ENCODE data around the gene ALX3. TPM values are rescaled to one million over a fixed set of nuclear protein-coding genes. Genes with fewer than 3 reads are reported as not detected.

ALX3 gene
- total RNA-seq, 1 experiment from 2014 or later = 0.15 TPM

GRCh38 chr1:110058591-110058990 is 11.9 kb downstream of the ALX3 start:
- ChIA-PET CTCF (interaction anchor here (0.7 to 4.4 kb wide), 5 partner anchors 12 to 49 kb away, joined by 3 to 42 read pairs (median 19); partner anchors contain the start of genes ALX3 and STRIP1), POLR2A (no interaction called here)
- no peaks in the 10 kb centered on the region for H3K27me3 Mint-ChIP-seq (ENCODE audit: low read depth)
- TF ChIP-seq GABPB1 (CRISPR knock-in tag; IDR thresholded peaks at IDR 0.05) (no peak), OVOL2 (CRISPR knock-in tag; IDR thresholded peaks at IDR 0.05; ENCODE audit: borderline replicate concordance) (no peak), PREB (CRISPR knock-in tag; IDR thresholded peaks at IDR 0.05; ENCODE audit: borderline replicate concordance) (no peak), SP1 (CRISPR knock-in tag; conservative IDR thresholded peaks at IDR 0.05) (no peak), ZNF671 (CRISPR knock-in tag; IDR thresholded peaks at IDR 0.05) (no peak), FOXP4 (CRISPR knock-in tag; IDR thresholded peaks at IDR 0.05) (no peak), JUN (CRISPR knock-in tag; IDR thresholded peaks at IDR 0.05) (no peak), ZNF219 (CRISPR knock-in tag; IDR thresholded peaks at IDR 0.05; ENCODE audit: borderline replicate concordance) (no peak), MXD4 (CRISPR knock-in tag; IDR thresholded peaks at IDR 0.05; ENCODE audit: borderline replicate concordance) (no peak), CTCF (IDR thresholded peaks at IDR 0.05) (no peak), ZNF425 (CRISPR knock-in tag; conservative IDR thresholded peaks at IDR 0.05) (no peak), CREM (CRISPR knock-in tag; IDR thresholded peaks at IDR 0.05) (no peak), GTF2I (CRISPR knock-in tag; conservative IDR thresholded peaks at IDR 0.05) (no peak), USF1 (CRISPR knock-in tag; IDR thresholded peaks at IDR 0.05) (no peak), ZNF532 (CRISPR knock-in tag; IDR thresholded peaks at IDR 0.05; ENCODE audit: borderline replicate concordance) (no peak), ZNF263 (CRISPR knock-in tag; IDR thresholded peaks at IDR 0.05; ENCODE audit: low read depth) (no peak), JAZF1 (CRISPR knock-in tag; IDR thresholded peaks at IDR 0.05) (no peak), STAT6 (CRISPR knock-in tag; conservative IDR thresholded peaks at IDR 0.05; ENCODE audit: low read depth) (no peak), E2F1 (CRISPR knock-in tag; IDR thresholded peaks at IDR 0.05) (no peak)
- peaks cover 44% of the 10 kb centered on the region for H3K36me3 Mint-ChIP-seq
- H3K27ac Mint-ChIP-seq = no peak overlapping the region
- H3K4me3 Mint-ChIP-seq = no peak overlapping the region
- DNase-seq (ENCODE audit: low spot score) = no peak
- no peak for ATAC-seq
- H3K9me3 Mint-ChIP-seq = no peaks in the 10 kb centered on the region
- H3K4me1 Mint-ChIP-seq = no peaks in the 10 kb centered on the region

All from WTC11 (cell line).